Measurements from ENCODE around the gene PTCHD1. TPM values are rescaled to one million over a fixed set of nuclear protein-coding genes. Genes with fewer than 3 reads are reported as not detected.
A peak's percentile ranks its signal among the peaks of the same experiment; 100 is the strongest.

PTCHD1 gene
- total RNA-seq (2014; rRNA removed; shearing (Covaris generic)), result not detected in 2 replicates

- no peak for DNase-seq (ENCODE audit: low spot score)
Measured at GRCh38 chrX:23334848-23335599, at the start of gene PTCHD1. Gene PTCHD1 (plus strand): TSS chrX:23334849. CDS start chrX:23334876, 27 bp downstream.

DNA sequence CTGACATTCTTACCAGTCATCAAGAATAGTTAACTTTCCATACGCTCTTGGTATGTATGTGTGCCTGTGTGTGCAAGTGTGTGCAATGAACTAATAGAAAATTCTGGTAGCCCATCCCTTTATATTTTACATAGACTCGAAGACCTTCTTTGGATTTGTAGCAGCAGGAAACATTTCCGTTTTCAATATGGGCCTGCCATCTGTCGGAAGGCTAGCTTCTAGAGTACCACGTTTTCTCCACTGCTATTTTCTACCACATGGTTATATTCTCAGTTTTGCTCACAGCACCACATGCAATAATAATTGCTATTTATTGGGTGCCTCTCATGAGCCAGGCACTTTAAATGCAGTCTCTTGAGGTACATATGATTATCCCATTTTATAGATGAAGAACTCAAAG, 47.9 kb upstream of the PTCHD1 start:
- no peak for DNase-seq (ENCODE audit: low spot score)

- no peak for DNase-seq (ENCODE audit: low spot score)
Measured at GRCh38 chrX:23287191-23287725, 47.4 kb upstream of the PTCHD1 start.

- DNase-seq (ENCODE audit: low spot score), result no peak
Measured at GRCh38 chrX:23292354-23292987, 42.2 kb upstream of the PTCHD1 start.

DNA sequence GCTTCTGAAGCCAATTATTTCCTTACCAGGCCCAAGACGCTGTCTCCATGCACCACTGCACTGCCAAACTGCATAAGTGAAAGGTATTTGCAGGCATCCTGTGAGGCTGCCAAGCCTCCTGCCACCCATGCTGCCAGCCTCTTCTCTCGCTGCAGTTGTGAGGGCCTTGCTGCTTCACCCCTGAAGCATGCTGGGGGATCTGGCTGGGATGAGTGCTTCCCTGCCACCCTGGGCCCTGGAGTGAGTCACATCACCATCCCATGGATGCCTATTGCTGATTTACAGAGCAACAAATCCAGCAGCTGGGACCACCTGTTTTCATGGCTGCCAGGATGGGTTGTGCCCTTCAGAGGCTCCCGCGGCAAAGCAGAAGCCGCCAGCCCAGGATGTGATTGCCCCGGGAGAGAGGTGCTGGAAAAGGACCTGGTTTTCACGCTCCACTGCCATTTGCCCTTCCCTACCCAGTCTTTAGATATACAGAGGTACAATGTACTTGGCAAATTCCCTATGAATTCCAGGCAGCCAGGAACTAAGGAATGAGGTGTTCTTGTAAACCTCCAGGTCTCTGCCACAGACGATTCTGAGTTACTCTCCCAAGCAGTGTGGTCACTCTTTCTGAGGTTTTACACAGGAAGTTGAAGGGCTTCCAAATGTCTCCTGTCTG, 41.5 kb upstream of the PTCHD1 start:
- peak; percentile 10 for DNase-seq (ENCODE audit: low spot score)

DNA sequence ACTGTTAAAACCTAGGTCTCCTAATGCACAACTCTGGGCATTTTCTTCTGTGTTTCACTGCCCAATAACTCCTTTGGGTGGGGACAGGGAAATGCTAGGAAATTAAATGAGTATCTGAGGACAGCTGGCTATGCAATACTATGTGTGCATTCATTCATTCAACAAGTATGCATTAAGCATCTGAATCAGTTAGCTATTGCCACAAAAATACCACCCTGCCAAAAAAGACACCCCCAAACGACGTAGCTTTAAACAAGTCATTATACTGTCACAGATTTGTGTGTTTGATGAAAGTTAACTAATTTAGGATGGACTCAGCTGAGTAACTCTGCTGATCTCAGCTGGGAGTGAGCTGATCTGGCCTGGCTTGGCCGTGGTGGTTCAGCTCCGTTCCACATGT, 29.8 kb upstream of the PTCHD1 start:
- DNase-seq (ENCODE audit: low spot score), result no peak

GRCh38 chrX:23311731-23312130, 22.9 kb upstream of the PTCHD1 start:
- no peak for DNase-seq (ENCODE audit: low spot score)

DNA sequence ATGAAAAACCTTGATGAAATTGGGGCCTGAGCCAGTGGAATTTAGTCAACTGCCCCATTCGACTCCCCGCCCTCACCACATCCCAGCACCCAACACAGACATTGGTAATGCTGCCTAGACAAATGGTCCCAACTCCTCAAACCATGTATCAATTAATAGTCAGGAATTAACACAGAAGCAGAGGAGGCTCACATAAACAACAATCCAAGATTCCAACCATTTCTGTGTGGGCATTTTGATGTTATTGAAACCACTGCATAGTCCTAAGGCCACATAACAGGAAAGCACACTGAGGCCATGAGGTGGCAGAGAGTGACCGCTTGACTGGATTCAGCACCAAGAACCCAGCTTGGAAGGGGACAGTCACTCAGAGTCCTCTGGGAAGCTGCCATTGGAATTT, 22.5 kb upstream of the PTCHD1 start:
- no peak for DNase-seq (ENCODE audit: low spot score)

DNA sequence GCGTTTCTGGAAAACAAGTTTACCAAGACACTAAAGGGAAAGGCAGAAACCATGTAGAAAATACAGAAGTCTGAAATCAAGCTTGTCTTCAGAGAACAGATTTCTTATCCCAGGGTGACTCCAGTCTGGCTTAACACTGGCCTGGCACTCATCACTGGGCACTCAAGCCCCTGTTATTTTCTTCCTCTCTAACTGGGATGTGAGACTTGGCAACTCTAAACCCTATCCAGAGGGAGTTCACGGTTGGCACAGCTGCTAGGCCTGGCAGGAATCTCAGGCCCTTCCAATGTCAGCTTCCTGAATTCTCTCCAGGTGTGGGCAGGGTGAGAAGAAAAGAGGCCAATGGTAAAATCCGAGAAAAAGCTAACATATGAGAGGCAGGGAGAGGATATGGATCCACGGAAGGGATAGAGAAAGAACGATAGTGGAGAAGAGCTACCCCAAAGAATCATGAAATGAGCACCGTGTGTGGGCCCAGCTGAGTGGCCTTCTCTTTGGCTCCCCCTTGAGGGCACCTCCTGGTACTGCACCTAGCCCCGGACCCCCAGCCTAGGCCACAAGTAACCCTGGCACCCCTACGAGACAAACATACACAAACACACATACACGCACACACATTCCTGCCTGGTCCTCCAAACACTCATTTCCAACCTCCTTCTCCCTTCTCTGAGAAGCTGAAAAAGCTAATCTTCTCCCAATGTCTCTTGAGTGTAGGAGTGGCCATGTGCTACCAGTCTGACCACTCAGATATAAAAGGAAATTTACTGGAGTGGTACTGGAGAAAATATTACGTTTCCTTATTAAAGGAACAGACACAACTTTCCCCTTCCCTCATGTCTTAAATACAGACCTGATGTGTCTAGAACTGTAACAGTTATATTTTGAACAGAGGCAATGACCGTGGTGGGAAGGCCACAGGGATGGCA, 16.6 kb upstream of the PTCHD1 start:
- peak; percentile 21 for DNase-seq (ENCODE audit: low spot score)

DNA sequence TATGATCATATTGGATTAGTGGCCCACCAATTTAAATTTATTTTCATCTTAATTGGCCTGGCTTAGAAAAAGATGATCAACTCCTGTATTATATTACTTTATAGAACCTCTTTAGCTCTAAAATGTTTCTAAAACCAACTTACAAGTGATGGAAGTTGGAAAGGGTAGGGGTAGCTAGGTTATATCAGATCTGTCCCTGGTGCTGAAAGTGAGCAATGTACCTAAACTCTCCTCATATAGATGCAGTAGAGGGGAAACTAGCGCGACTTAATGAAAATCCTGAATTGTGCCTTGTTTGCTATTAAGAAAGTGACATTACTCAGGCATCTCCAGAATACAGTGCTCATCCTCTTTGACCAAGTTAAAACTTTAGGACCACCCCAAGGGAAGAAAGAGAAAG, 7.5 kb upstream of the PTCHD1 start:
- peak; percentile 5 for DNase-seq (ENCODE audit: low spot score)

DNA sequence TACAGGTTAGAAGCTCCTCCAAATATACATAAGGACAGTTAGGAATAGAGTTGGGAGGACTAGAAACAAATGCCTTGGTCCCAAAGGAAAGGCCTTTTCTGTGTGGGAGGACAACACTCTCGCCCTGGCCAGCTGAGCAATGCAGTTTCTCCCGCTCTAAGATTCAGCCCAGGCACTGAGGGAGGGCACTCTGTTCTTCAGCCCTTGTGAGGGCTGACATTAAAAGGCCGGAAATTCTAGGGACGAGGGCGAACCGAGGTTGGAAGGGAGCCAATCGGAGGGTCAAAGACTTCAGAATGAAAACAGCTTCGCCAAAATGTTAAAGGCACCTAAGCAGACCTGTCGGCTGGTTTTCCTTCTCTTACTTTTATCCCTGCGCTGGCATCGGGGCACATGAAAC, 2.9 kb upstream of the PTCHD1 start:
- DNase-seq (ENCODE audit: low spot score), result no peak

GRCh38 chrX:23332101-23332887, 2.4 kb upstream of the PTCHD1 start:
- no peak for DNase-seq (ENCODE audit: low spot score)

GRCh38 chrX:23332888-23333821, 1.5 kb upstream of the PTCHD1 start:
- no peak for DNase-seq (ENCODE audit: low spot score)

DNA sequence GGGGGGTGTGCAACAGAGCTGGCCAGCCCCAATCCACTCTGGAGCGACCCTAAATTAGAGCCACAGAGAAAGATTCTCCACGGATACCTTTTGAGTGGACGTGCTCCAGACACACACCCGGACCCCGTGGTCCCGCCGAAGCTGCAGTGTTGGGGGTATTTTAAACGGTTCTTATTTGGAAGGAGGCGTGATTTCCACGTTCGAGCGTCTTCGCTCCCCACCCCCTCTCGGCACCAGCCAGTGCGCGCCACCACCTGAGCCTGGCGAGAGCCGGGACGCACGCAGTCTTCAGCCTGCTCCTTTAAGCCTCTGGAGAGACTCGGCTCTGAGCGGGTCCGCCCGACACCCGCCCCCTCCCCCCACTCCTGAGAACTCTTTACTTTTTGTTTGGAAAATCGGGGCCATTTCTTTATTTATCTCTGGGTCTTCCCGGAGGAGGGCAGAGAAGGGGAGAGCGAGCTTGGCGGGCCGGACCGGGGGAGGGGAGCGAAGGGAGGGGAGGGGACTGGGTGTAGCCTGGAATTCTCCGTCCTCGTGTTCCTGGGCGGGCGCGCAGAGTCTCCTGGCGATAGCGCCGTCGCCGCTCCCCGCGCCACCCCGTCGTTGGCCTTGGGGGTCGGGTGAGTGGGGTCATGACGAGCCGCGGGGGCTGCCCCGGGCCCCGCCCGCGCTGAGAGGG, 668 bp upstream of the PTCHD1 start:
- no peak for DNase-seq (ENCODE audit: low spot score)

GRCh38 chrX:23334521-23334847, 165 bp upstream of the PTCHD1 start:
- DNase-seq (ENCODE audit: low spot score), result no peak

DNA sequence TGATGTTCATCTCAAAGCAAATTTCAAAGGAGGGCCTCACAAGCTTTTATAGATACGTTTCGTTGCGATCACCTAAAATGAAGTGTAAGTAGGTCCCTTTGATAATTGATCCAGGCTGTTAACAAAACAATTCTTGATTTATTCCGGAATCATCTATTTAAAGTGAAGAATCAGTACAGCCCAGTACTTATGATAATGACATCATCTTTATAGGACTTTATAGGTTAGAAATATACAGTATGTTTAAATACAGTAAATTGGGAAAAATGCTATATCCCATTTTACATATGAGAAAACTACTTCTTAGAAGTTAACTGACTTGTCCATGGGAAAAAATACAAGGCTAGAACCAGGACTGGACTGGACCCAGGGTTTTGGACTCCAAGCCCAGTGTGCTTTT, 3.7 kb downstream of the PTCHD1 start:
- no peak for DNase-seq (ENCODE audit: low spot score)

DNA sequence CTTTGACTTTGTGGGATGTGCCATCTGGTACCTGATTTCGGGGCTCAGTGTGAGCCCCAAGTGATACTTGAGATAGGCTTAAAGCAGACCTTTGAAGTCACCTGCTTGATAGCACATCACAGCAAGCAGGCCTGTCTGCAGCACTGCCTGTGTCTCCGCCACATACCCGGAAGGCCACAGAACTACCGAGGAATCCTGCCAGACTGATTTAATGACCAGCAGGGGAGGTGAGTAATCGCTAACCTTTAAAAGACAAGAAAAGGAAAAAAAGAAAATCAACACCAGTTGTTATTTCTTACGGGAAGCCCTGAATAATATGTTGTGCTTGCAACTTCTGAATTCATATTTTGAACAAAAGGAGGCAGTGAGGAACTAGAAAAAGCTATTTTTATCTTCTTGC, 6.8 kb downstream of the PTCHD1 start:
- DNase-seq (ENCODE audit: low spot score), result peak; percentile 50

- no peak for DNase-seq (ENCODE audit: low spot score)
Measured at GRCh38 chrX:23344238-23344903, 9.7 kb downstream of the PTCHD1 start.

DNA sequence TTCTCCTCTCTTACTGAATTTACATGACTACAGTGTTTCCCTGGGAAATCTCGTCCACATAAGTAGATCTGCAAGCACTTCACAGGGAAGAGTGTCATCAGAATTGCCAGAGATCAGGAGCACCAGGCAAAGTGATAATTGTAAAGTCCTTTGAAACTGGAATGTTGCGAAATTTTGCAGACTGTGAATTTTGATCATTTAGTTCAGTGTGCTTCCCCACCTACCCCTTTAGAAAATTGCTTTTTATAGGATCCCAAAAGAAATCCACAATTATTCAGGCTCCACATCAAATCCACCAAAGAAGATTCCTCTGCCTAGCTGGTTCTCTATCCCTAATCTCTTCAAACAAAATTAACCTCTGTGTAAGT, 10.2 kb downstream of the PTCHD1 start:
- no peak for DNase-seq (ENCODE audit: low spot score)
